WTC11 (cell line): ENCODE data around the gene GPR108. TPM values are rescaled to one million over a fixed set of nuclear protein-coding genes. Genes with fewer than 3 reads are reported as not detected.

Source experiments
- ATAC-seq: fragments of 200-7000 bp; cut with Tn5 transposase; 2 replicates; pipeline ENCODE4 v1.10.0; 2021; ENCODE audit warnings: mild to moderate bottlenecking, moderate library complexity
- CTCF ChIA-PET: fragments of 300-600 bp; sonication (Branson Sonifier 250); formaldehyde crosslinking; loops from one replicate; lab custom pipeline; 2021; ENCODE audit warnings: antibody characterized with exemption; lab: Charles Lee
- POLR2A ChIA-PET: fragments of 350-600 bp; sonication (Branson Sonifier 250); formaldehyde crosslinking; loops from one replicate; lab custom pipeline; 2021; ENCODE audit warnings: antibody characterized with exemption; lab: Charles Lee
- DNase-seq: peaks from one replicate; pipeline ENCODE4 v3.0.0; 2021; ENCODE audit warnings: low spot score
- H3K27ac Mint-ChIP-seq: 2 replicates; pipeline ENCODE4 v1.8.0; 2021; ENCODE audit warnings: mixed read lengths
- H3K27me3 Mint-ChIP-seq: 2 replicates; pipeline ENCODE4 v1.8.0; 2021; ENCODE audit warnings: low read depth, mild to moderate bottlenecking, moderate library complexity, mixed read lengths
- H3K36me3 Mint-ChIP-seq: 2 replicates; pipeline ENCODE4 v1.8.0; 2021; ENCODE audit warnings: mixed read lengths
- H3K4me1 Mint-ChIP-seq: 2 replicates; pipeline ENCODE4 v1.8.0; 2022; ENCODE audit warnings: mixed read lengths
- H3K4me3 Mint-ChIP-seq: 2 replicates; pipeline ENCODE4 v1.8.0; 2021; ENCODE audit warnings: mild to moderate bottlenecking, moderate library complexity, mixed read lengths
- H3K9me3 Mint-ChIP-seq: 2 replicates; pipeline ENCODE4 v1.8.0; 2021; ENCODE audit warnings: mixed read lengths
- CBFB ChIP-seq: sonication (generic); formaldehyde crosslinking; IDR thresholded peaks from 2 replicates; pipeline ENCODE4 v1.8.1; 2022; ENCODE audit warnings: mild to moderate bottlenecking, low read depth, missing genetic modification reagents
- ELF4 ChIP-seq: sonication (generic); formaldehyde crosslinking; IDR thresholded peaks from 2 replicates; pipeline ENCODE4 v1.8.1; 2022; ENCODE audit warnings: low read depth, mild to moderate bottlenecking, moderate library complexity, missing genetic modification reagents
- ETV6 ChIP-seq: sonication (generic); formaldehyde crosslinking; IDR thresholded peaks from 2 replicates; pipeline ENCODE4 v1.8.1; 2022; ENCODE audit warnings: mild to moderate bottlenecking, missing genetic modification reagents
- HMGA2 ChIP-seq: fragments of 250-450 bp; sonication (Bioruptor Pico); IDR thresholded peaks from 2 replicates; pipeline ENCODE4 v1.4.0; 2021; ENCODE audit warnings: mild to moderate bottlenecking, moderate library complexity
- NR2C2 ChIP-seq: sonication (generic); formaldehyde crosslinking; IDR thresholded peaks from 2 replicates; pipeline ENCODE4 v1.8.0; 2022; ENCODE audit warnings: mild to moderate bottlenecking, missing genetic modification reagents
- NR3C1 ChIP-seq: sonication (generic); formaldehyde crosslinking; conservative IDR thresholded peaks from 2 replicates; pipeline ENCODE4 v1.8.1; 2023; ENCODE audit warnings: low read depth, mild to moderate bottlenecking, missing genetic modification reagents
- TCF7 ChIP-seq: sonication (generic); formaldehyde crosslinking; IDR thresholded peaks from 2 replicates; pipeline ENCODE4 v1.8.0; 2022; ENCODE audit warnings: mild to moderate bottlenecking, low read depth, missing genetic modification reagents, moderate library complexity
- ZNF232 ChIP-seq: sonication (generic); formaldehyde crosslinking; IDR thresholded peaks from 2 replicates; pipeline ENCODE4 v1.8.0; 2022; ENCODE audit warnings: mild to moderate bottlenecking, missing genetic modification reagents
- ZNF263 ChIP-seq: sonication (generic); formaldehyde crosslinking; IDR thresholded peaks from 2 replicates; pipeline ENCODE4 v1.8.1; 2022; ENCODE audit warnings: low read depth, mild to moderate bottlenecking, moderate library complexity, missing genetic modification reagents
- total RNA-seq: library from RNA; stranded (reverse); gene quantifications from 3 replicates; pipeline ENCODE4 v1.2.3, GENCODE V29; 2021
- TF ChIP-seq, protein P1 (sequence below): sonication (generic); formaldehyde crosslinking; IDR thresholded peaks from 2 replicates; pipeline ENCODE4 v1.8.0; 2023; ENCODE audit warnings: mild to moderate bottlenecking, missing genetic modification reagents
- TF ChIP-seq, protein P2 (sequence below): sonication (generic); formaldehyde crosslinking; IDR thresholded peaks from 2 replicates; pipeline ENCODE4 v1.8.0; 2023; ENCODE audit warnings: missing genetic modification reagents
- TF ChIP-seq, protein P3 (sequence below): sonication (generic); formaldehyde crosslinking; IDR thresholded peaks from 2 replicates; pipeline ENCODE4 v1.8.1; 2023; ENCODE audit warnings: mild to moderate bottlenecking, missing genetic modification reagents
- TF ChIP-seq, protein P4 (sequence below): fragments of 250-450 bp; sonication (Bioruptor Pico); IDR thresholded peaks from 2 replicates; pipeline ENCODE4 v1.9.0; 2021; ENCODE audit warnings: mild to moderate bottlenecking
- TF ChIP-seq, protein P5 (sequence below): sonication (generic); formaldehyde crosslinking; IDR thresholded peaks from 2 replicates; pipeline ENCODE4 v1.8.1; 2022; ENCODE audit warnings: mild to moderate bottlenecking, missing genetic modification reagents, moderate library complexity, borderline replicate concordance

The GPR108 gene
- total RNA-seq, 1 experiment from 2014 or later, result 48.7 TPM

DNA sequence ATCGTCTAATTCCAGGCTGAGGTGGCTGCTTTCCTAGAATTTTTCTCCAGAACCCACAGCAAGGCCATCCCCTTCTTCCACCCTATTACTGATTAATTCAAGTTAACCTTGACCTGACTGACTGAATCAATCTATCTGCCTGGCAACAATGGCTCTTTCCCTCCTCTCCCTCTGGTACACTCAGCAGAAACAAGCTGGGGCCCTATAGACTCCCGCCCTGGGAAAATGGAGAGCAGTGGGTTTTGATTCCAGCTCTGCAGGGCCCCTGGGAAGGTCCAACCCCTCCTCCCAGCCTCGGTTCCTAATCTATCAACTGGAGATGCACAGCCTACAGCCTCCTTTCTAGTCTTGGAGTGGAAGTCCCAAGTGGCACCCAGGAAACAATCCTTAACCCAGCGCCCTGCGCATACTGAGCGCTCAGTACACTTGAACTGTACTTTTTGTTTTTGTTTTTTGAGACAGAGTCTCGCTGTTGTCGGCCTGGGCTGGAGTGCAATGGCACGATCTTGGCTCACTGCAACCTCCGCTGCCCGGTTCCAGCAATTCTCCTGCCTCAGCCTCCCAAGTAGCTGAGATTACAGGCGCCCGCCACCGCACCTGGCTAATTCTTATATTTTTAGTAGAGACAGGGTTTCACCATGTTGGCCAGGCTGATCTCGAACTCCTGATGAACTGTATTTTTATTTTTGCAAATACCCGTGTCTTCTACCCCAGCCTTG lies 11.7 kb downstream of the GPR108 start:
- TF ChIP-seq TCF7 (CRISPR knock-in tag) (no peak), NR2C2 (no peak), HMGA2 (CRISPR knock-in tag) (no peak), ETV6 (CRISPR knock-in tag) (no peak), CBFB (CRISPR knock-in tag) (no peak), ZNF263 (no peak), ELF4 (CRISPR knock-in tag) (no peak), ZNF232 (CRISPR knock-in tag) (no peak), NR3C1 (no peak)
- TF ChIP-seq, protein P1, sequence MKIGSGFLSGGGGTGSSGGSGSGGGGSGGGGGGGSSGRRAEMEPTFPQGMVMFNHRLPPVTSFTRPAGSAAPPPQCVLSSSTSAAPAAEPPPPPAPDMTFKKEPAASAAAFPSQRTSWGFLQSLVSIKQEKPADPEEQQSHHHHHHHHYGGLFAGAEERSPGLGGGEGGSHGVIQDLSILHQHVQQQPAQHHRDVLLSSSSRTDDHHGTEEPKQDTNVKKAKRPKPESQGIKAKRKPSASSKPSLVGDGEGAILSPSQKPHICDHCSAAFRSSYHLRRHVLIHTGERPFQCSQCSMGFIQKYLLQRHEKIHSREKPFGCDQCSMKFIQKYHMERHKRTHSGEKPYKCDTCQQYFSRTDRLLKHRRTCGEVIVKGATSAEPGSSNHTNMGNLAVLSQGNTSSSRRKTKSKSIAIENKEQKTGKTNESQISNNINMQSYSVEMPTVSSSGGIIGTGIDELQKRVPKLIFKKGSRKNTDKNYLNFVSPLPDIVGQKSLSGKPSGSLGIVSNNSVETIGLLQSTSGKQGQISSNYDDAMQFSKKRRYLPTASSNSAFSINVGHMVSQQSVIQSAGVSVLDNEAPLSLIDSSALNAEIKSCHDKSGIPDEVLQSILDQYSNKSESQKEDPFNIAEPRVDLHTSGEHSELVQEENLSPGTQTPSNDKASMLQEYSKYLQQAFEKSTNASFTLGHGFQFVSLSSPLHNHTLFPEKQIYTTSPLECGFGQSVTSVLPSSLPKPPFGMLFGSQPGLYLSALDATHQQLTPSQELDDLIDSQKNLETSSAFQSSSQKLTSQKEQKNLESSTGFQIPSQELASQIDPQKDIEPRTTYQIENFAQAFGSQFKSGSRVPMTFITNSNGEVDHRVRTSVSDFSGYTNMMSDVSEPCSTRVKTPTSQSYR (CRISPR knock-in tag), result no peak
- TF ChIP-seq, protein P2, sequence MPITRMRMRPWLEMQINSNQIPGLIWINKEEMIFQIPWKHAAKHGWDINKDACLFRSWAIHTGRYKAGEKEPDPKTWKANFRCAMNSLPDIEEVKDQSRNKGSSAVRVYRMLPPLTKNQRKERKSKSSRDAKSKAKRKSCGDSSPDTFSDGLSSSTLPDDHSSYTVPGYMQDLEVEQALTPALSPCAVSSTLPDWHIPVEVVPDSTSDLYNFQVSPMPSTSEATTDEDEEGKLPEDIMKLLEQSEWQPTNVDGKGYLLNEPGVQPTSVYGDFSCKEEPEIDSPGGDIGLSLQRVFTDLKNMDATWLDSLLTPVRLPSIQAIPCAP (CRISPR knock-in tag), result no peak
- TF ChIP-seq, protein P3, sequence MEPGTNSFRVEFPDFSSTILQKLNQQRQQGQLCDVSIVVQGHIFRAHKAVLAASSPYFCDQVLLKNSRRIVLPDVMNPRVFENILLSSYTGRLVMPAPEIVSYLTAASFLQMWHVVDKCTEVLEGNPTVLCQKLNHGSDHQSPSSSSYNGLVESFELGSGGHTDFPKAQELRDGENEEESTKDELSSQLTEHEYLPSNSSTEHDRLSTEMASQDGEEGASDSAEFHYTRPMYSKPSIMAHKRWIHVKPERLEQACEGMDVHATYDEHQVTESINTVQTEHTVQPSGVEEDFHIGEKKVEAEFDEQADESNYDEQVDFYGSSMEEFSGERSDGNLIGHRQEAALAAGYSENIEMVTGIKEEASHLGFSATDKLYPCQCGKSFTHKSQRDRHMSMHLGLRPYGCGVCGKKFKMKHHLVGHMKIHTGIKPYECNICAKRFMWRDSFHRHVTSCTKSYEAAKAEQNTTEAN (CRISPR knock-in tag), result no peak
- TF ChIP-seq, protein P4, sequence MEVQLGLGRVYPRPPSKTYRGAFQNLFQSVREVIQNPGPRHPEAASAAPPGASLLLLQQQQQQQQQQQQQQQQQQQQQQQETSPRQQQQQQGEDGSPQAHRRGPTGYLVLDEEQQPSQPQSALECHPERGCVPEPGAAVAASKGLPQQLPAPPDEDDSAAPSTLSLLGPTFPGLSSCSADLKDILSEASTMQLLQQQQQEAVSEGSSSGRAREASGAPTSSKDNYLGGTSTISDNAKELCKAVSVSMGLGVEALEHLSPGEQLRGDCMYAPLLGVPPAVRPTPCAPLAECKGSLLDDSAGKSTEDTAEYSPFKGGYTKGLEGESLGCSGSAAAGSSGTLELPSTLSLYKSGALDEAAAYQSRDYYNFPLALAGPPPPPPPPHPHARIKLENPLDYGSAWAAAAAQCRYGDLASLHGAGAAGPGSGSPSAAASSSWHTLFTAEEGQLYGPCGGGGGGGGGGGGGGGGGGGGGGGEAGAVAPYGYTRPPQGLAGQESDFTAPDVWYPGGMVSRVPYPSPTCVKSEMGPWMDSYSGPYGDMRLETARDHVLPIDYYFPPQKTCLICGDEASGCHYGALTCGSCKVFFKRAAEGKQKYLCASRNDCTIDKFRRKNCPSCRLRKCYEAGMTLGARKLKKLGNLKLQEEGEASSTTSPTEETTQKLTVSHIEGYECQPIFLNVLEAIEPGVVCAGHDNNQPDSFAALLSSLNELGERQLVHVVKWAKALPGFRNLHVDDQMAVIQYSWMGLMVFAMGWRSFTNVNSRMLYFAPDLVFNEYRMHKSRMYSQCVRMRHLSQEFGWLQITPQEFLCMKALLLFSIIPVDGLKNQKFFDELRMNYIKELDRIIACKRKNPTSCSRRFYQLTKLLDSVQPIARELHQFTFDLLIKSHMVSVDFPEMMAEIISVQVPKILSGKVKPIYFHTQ (CRISPR knock-in tag), result no peak
- TF ChIP-seq, protein P5, sequence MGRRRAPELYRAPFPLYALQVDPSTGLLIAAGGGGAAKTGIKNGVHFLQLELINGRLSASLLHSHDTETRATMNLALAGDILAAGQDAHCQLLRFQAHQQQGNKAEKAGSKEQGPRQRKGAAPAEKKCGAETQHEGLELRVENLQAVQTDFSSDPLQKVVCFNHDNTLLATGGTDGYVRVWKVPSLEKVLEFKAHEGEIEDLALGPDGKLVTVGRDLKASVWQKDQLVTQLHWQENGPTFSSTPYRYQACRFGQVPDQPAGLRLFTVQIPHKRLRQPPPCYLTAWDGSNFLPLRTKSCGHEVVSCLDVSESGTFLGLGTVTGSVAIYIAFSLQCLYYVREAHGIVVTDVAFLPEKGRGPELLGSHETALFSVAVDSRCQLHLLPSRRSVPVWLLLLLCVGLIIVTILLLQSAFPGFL, result no peak
- H3K36me3 Mint-ChIP-seq, result no peaks in the 10 kb centered on the region
- 0 out of 2 replicates have a peak, but pooled peaks cover 6% of the 10 kb centered on the region for H3K9me3 Mint-ChIP-seq
- ATAC-seq, result no peak
- ChIA-PET POLR2A (interaction anchor here (0.6 to 1.1 kb wide), 2 partner anchors 12 to 352 kb away, joined by 3 to 5 read pairs; partner anchors contain the start of gene GPR108), CTCF (interaction anchor here (0.5 to 1.7 kb wide), 4 partner anchors 11 to 176 kb away, joined by 3 to 6 read pairs (median 4); no protein-coding TSS in a partner anchor)
- DNase-seq, result no peak
- no peaks in the 10 kb centered on the region for H3K27me3 Mint-ChIP-seq
- H3K4me1 Mint-ChIP-seq, result peaks cover 10% of the 10 kb centered on the region
- no peak overlapping the region for H3K4me3 Mint-ChIP-seq
- no peak overlapping the region for H3K27ac Mint-ChIP-seq
